Fibroblast of lung (primary cell): ENCODE results near the gene MUC4.

Experiments used
- CTCF ChIP-seq, 2 donors: IDR thresholded peaks in 1 of 2; conservative IDR thresholded peaks in 1 of 2; 1 replicate in 1 of 2; 2 replicates in 1 of 2; pipeline ENCODE4 v1.5.1; 2011 to 2012; ENCODE audit warnings: low read length in 2 of 2, control low read depth in 1 of 2, inconsistent platforms in 1 of 2, low read depth in 1 of 2, mild to moderate bottlenecking in 1 of 2
- EZH2 ChIP-seq: IDR thresholded peaks from 2 replicates; pipeline ENCODE4 v1.5.1; 2012; ENCODE audit warnings: low read length, control low read depth, mild to moderate bottlenecking; ENCODE audit errors: missing control alignments

GRCh38 chr3:195806211-195806915 lies 5.4 kb downstream of the MUC4 start:
- TF ChIP-seq EZH2, result no peak
- TF ChIP-seq CTCF (conservative IDR thresholded peaks at IDR 0.05 in 1 of 2, IDR thresholded peaks at IDR 0.05 in 1 of 2; ENCODE audit: low read depth in 1 of 2, low read length in 2 of 2), result no peak
